Fibroblast of lung (primary cell): ENCODE measurements around the gene POM121C.
"Not testable (repeated sequence)": the region's sequence is repeated elsewhere in the genome, so short reads cannot be mapped to it uniquely, and the experiment has no call there.

ENCODE experiments used
- EZH2 ChIP-seq: IDR thresholded peaks from 2 replicates; pipeline ENCODE4 v1.5.1; 2012; ENCODE audit warnings: low read length, control low read depth, mild to moderate bottlenecking; ENCODE audit errors: missing control alignments
- TF ChIP-seq, protein P1 (sequence below), 2 donors: IDR thresholded peaks in 1 of 2; conservative IDR thresholded peaks in 1 of 2; 1 replicate in 1 of 2; 2 replicates in 1 of 2; pipeline ENCODE4 v1.5.1; 2011 to 2012; ENCODE audit warnings: low read length in 2 of 2, control low read depth in 1 of 2, inconsistent platforms in 1 of 2, low read depth in 1 of 2, mild to moderate bottlenecking in 1 of 2

- TF ChIP-seq, protein P1, sequence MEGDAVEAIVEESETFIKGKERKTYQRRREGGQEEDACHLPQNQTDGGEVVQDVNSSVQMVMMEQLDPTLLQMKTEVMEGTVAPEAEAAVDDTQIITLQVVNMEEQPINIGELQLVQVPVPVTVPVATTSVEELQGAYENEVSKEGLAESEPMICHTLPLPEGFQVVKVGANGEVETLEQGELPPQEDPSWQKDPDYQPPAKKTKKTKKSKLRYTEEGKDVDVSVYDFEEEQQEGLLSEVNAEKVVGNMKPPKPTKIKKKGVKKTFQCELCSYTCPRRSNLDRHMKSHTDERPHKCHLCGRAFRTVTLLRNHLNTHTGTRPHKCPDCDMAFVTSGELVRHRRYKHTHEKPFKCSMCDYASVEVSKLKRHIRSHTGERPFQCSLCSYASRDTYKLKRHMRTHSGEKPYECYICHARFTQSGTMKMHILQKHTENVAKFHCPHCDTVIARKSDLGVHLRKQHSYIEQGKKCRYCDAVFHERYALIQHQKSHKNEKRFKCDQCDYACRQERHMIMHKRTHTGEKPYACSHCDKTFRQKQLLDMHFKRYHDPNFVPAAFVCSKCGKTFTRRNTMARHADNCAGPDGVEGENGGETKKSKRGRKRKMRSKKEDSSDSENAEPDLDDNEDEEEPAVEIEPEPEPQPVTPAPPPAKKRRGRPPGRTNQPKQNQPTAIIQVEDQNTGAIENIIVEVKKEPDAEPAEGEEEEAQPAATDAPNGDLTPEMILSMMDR (conservative IDR thresholded peaks at IDR 0.05 in 1 of 2, IDR thresholded peaks at IDR 0.05 in 1 of 2; ENCODE audit: low read depth in 1 of 2, low read length in 2 of 2) = not testable (repeated sequence)
- not testable (repeated sequence) for TF ChIP-seq EZH2
Measured at GRCh38 chr7:75527224-75527722, 41.2 kb upstream of the POM121C start.
